Urothelium cell line (cell line): ENCODE results near the gene ALDH5A1.
A peak's percentile ranks its signal among the peaks of the same experiment; 100 is the strongest.

Experiments
- DNase-seq: peaks from one replicate; pipeline ENCODE4 v3.0.0; 2011; ENCODE audit warnings: low spot score, mixed read lengths
- FAIRE-seq: peaks from 2 replicates; lab custom pipeline; 2011; peaks lifted over from hg19 to GRCh38; lab: Jason Lieb, UNC

Gene ALDH5A1

GRCh38 chr6:24564081-24564480 is 69.3 kb downstream of the ALDH5A1 start:
- DNase-seq = no peak
- FAIRE-seq = no peak

DNA sequence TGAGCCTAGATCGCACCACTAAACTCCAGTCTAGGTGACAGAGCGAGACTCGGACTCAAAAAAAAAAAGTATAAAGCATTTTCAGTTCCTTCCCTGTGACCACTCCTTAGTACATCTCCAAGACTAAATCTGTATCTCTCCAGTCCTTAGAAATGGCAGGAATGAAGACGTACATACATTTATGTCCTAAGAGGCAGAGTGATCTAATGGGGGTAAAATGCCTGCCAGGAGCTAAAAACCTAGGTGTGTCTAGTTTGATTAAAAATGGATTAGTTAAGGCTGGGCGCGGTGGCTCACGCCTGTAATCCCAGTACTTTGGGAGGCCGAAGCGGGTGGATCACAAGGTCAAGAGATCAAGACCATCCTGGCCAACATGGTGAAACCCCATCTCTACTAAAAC is 70.4 kb downstream of the ALDH5A1 start:
- FAIRE-seq (no peak), DNase-seq (no peak)

GRCh38 chr6:24566020-24566767 is 71.4 kb downstream of the ALDH5A1 start:
- no peak for FAIRE-seq
- no peak for DNase-seq

DNA sequence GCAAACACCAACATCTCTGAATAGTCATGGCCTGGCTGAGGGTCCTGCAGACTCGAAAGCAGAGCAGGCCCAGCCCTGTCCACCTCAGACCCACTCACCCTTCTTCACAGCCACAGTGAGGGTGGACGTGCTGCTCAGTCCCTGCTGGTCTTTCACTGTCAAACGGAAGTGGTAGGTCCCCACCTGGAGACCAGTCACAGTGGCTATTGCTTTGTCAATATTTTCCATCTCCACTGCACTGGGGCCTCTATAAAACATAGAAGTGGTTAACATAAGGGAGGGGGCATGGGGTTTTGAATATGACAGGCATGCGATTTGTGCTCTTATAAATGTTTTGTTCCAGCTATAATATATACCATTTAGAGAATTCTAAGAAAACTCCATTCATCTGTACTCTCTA is 73.9 kb downstream of the ALDH5A1 start:
- no peak for DNase-seq
- FAIRE-seq = no peak

DNA sequence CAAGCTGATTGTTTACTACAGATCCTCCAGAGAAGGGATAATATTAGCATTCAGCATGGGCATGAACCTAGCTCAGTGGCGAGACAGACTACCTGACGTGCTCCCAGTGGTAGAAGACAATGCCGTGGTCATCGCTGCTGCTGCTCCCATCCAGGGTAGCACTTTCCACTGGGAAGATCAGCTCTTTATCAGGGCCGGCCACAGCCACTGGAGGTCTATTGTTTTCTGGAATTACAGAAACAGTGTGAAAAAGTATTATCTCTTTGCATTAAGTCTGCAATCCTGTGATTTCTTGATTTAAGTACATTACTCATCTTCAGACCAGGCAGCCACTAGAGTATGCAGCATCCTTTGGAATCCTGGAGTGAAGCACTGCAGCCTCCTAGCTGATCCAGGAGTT is 75.0 kb downstream of the ALDH5A1 start:
- DNase-seq = no peak
- FAIRE-seq = no peak

DNA sequence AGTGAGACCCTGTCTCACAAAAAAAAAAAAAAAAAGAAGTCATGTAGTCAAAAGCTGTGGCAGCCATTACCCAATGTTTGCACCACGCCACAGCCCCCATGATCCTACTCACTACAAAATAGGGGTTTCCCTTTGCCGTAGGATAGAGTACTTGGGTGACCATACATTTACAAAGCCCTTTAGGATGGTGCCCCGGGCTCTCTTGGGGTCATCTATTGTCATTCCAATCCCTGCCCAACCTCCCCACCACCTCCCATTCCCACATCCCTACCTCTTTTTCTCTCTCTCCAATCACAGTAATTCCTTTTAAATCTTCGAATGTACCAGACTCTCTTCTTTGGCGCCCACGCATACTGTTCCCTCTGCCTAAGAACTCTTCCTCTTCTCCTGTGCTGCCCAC is 76.6 kb downstream of the ALDH5A1 start:
- FAIRE-seq (no peak), DNase-seq (no peak)

DNA sequence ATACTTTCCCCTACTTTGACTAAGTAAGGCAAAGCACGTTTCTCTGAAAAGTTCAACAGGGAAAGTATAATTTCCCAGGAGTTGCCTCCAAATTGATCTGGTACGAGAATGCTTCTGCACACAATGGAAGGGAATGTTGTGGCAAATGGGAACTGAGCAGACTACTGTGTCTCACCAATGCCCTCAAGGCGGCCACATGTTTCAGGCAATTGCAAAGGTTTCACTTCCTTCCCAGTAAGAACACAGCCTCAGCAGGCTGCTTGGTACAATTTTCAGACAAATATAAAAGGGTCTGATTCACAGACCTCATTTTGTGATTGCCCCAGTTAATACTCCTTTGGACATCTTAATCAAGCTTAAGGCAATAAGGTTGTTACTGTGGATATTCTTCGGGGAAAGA is 80.0 kb downstream of the ALDH5A1 start:
- DNase-seq = no peak
- FAIRE-seq = no peak

- DNase-seq = no peak
These were observed 81.7 kb downstream of the ALDH5A1 start for GRCh38 chr6:24576447-24576846.

GRCh38 chr6:24581084-24581669 is 86.4 kb downstream of the ALDH5A1 start:
- DNase-seq (peak; percentile 57), FAIRE-seq (peak; percentile 50)

More at GRCh38 chr6:24576447-24576846, 81.7 kb downstream of the ALDH5A1 start:
- no peak for FAIRE-seq

GRCh38 chr6:24583463-24584381 is 89.0 kb downstream of the ALDH5A1 start:
- FAIRE-seq (no peak), DNase-seq (peak; percentile 41)

- FAIRE-seq (no peak), DNase-seq (no peak)
These were observed 89.6 kb downstream of the ALDH5A1 start for GRCh38 chr6:24584382-24584720.
